ENCODE results near the gene LRRN1.

DNA sequence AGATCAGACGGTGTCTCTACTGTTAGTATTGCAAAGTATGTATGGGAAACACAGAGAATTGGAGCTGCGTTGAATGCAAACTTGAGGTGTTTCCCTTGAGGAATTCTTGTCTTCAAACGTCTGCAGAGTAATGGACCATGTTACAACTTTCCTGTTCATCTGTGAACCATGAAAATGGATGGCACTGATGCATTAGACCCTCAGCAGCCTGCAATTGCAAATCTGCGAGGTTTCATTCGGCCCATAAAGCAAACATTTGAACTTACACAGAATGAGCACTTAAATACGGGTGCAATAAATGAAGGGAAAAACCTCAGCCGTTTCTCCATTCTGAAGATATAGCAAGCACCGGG lies 49.7 kb downstream of the LRRN1 start:
- TF ChIP-seq TAF1 (IDR thresholded peaks at IDR 0.05; ENCODE audit: low read depth) = no peak
- TF ChIP-seq, protein P1, sequence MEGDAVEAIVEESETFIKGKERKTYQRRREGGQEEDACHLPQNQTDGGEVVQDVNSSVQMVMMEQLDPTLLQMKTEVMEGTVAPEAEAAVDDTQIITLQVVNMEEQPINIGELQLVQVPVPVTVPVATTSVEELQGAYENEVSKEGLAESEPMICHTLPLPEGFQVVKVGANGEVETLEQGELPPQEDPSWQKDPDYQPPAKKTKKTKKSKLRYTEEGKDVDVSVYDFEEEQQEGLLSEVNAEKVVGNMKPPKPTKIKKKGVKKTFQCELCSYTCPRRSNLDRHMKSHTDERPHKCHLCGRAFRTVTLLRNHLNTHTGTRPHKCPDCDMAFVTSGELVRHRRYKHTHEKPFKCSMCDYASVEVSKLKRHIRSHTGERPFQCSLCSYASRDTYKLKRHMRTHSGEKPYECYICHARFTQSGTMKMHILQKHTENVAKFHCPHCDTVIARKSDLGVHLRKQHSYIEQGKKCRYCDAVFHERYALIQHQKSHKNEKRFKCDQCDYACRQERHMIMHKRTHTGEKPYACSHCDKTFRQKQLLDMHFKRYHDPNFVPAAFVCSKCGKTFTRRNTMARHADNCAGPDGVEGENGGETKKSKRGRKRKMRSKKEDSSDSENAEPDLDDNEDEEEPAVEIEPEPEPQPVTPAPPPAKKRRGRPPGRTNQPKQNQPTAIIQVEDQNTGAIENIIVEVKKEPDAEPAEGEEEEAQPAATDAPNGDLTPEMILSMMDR (IDR thresholded peaks at IDR 0.05; ENCODE audit: poor library complexity, severe bottlenecking) = no peak

All from neural cell (in vitro differentiated cells).